CD14-positive monocyte (primary cell): ENCODE data around the gene PTEN. TPM values are rescaled to one million over a fixed set of nuclear protein-coding genes. Genes with fewer than 3 reads are reported as not detected.

Experiments used
- DNase-seq, 3 donors: peaks; one replicate each; pipeline ENCODE4 v3.0.0-alpha.2; 2011 to 2022
- H2AFZ ChIP-seq: 2 replicates; pipeline ENCODE4 v1.6.0; 2012; ENCODE audit warnings: mild to moderate bottlenecking, low read depth, low read length, inconsistent platforms; ENCODE audit not compliant: insufficient read depth, poor library complexity, severe bottlenecking
- H3K27ac ChIP-seq, 2 donors: 1 replicate in 1 of 2; 2 replicates in 1 of 2; pipeline ENCODE4 v1.5.1; 2012 to 2013; ENCODE audit warnings: low read length in 2 of 2, control low read depth in 1 of 2, inconsistent platforms in 1 of 2, low read depth in 1 of 2, mild to moderate bottlenecking in 1 of 2
- H3K27me3 ChIP-seq, 2 donors: one replicate each; pipeline versions ENCODE4 v1.6.0 to v1.6.1; 2011 to 2013; ENCODE audit warnings: low read length in 2 of 2; ENCODE audit not compliant: control insufficient read depth in 2 of 2, insufficient read depth in 2 of 2
- H3K36me3 ChIP-seq, 2 donors: replicated peaks in 1 of 2; 1 replicate in 1 of 2; 2 replicates in 1 of 2; pipeline versions ENCODE4 v1.5.1 to v1.6.1; 2012 to 2013; ENCODE audit warnings: low read length in 2 of 2, control low read depth in 1 of 2, inconsistent platforms in 1 of 2, mild to moderate bottlenecking in 1 of 2; ENCODE audit not compliant: insufficient read depth in 2 of 2, control insufficient read depth in 1 of 2
- H3K4me1 ChIP-seq, 2 donors: 1 replicate in 1 of 2; 2 replicates in 1 of 2; pipeline versions ENCODE4 v1.5.1 to v1.6.1; 2012 to 2013; ENCODE audit warnings: low read length in 2 of 2, control low read depth in 1 of 2, inconsistent platforms in 1 of 2, mild to moderate bottlenecking in 1 of 2, moderate library complexity in 1 of 2; ENCODE audit not compliant: insufficient read depth in 2 of 2, control insufficient read depth in 1 of 2
- H3K4me2 ChIP-seq: replicated peaks from 2 replicates; pipeline ENCODE3; 2012; ENCODE audit warnings: low read length, moderate library complexity, mild to moderate bottlenecking; ENCODE audit not compliant: poor library complexity, severe bottlenecking; ENCODE audit errors: extremely low read depth
- H3K4me3 ChIP-seq, 3 experiments: fragments of 200-600 bp in 1 of 3; sonication (generic) in 1 of 3; replicated peaks in 1 of 3; 1 replicate in 2 of 3; 2 replicates in 1 of 3; pipeline ENCODE4 v1.5.1; 2011 to 2013; ENCODE audit warnings: low read length in 3 of 3, mild to moderate bottlenecking in 3 of 3, control low read depth in 2 of 3, low read depth in 2 of 3, inconsistent platforms in 1 of 3, moderate library complexity in 1 of 3
- H3K79me2 ChIP-seq: 2 replicates; pipeline ENCODE4 v1.6.0; 2012; ENCODE audit warnings: mild to moderate bottlenecking, control low read depth, inconsistent platforms, low read length, moderate library complexity; ENCODE audit not compliant: insufficient read depth
- H3K9ac ChIP-seq: 2 replicates; pipeline ENCODE4 v1.6.0; 2017; ENCODE audit warnings: low read length, mild to moderate bottlenecking; ENCODE audit not compliant: insufficient read depth, poor library complexity, severe bottlenecking
- H3K9me3 ChIP-seq, 2 donors: replicated peaks in 1 of 2; 1 replicate in 1 of 2; 2 replicates in 1 of 2; pipeline versions ENCODE4 v1.5.1 to v1.6.1; 2012 to 2013; ENCODE audit warnings: low read length in 2 of 2, control low read depth in 1 of 2; ENCODE audit not compliant: control insufficient read depth in 1 of 2, insufficient read depth in 1 of 2
- H4K20me1 ChIP-seq: 2 replicates; pipeline ENCODE4 v1.6.0; 2012; ENCODE audit warnings: mild to moderate bottlenecking, low read length, control low read depth, moderate library complexity; ENCODE audit not compliant: insufficient read depth
- H3K27ac Mint-ChIP-seq, 7 donors: one replicate each; pipeline ENCODE4 v1.8.0; 2020; ENCODE audit warnings: mild to moderate bottlenecking in 7 of 7, mixed read lengths in 7 of 7, moderate library complexity in 6 of 7, inconsistent platforms in 2 of 7
- H3K27me3 Mint-ChIP-seq, 3 donors: one replicate each; pipeline ENCODE4 v1.8.0; 2021 to 2022; ENCODE audit warnings: low read depth in 3 of 3, mild to moderate bottlenecking in 3 of 3, mixed read lengths in 3 of 3, moderate library complexity in 3 of 3, inconsistent platforms in 1 of 3
- H3K36me3 Mint-ChIP-seq, 2 donors: one replicate each; pipeline ENCODE4 v1.8.0; 2020; ENCODE audit warnings: mixed read lengths in 2 of 2, inconsistent platforms in 1 of 2, mild to moderate bottlenecking in 1 of 2
- H3K4me1 Mint-ChIP-seq: one replicate; pipeline ENCODE4 v1.8.0; 2020; ENCODE audit warnings: mild to moderate bottlenecking, mixed read lengths
- H3K4me3 Mint-ChIP-seq, 2 donors: one replicate each; pipeline ENCODE4 v1.8.0; 2020; ENCODE audit warnings: mild to moderate bottlenecking in 2 of 2, mixed read lengths in 2 of 2, moderate library complexity in 1 of 2
- H3K9me3 Mint-ChIP-seq, 7 donors: one replicate each; pipeline ENCODE4 v1.8.0; 2020 to 2022; ENCODE audit warnings: mixed read lengths in 7 of 7, mild to moderate bottlenecking in 6 of 7, moderate library complexity in 6 of 7, inconsistent platforms in 2 of 7
- WGBS: methylation state at CpG from one replicate; pipeline ENCODE4 v1.1.5; 2013; ENCODE audit warnings: missing lambda C conversion rate; ENCODE audit not compliant: insufficient coverage; 5-methylcytosine and 5-hydroxymethylcytosine counted together
- intact Hi-C, 2 donors: fragments of 100-400 bp; cut with micrococcal nuclease; formaldehyde crosslinking; loops; one replicate each; pipeline versions ENCODE4 v1.15.0 to v1.15.1; 2023
- polyA plus RNA-seq, 3 donors: library from polyadenylated mRNA; depleted of rRNA in 1 of 3; unstranded in 2 of 3; stranded (reverse) in 1 of 3; fragments of 300-500 nt in 2 of 3; fragments of >200 nt in 1 of 3; fragmentation: Illumina TruSeq in 2 of 3; gene quantifications; 1 replicate in 2 of 3; 2 replicates in 1 of 3; pipeline ENCODE4 v1.2.3, GENCODE V29; 2012 to 2021
- TF ChIP-seq, protein P1 (sequence below): fragments of 200-600 bp; IDR thresholded peaks from one replicate; pipeline ENCODE4 v1.8.0; 2022; ENCODE audit warnings: antibody characterized with exemption, mild to moderate bottlenecking

PTEN gene
- polyA plus RNA-seq, 3 donors: 30.5 to 57.6 (median 37.7) TPM

- no peaks in the 10 kb centered on the region for H3K27me3 Mint-ChIP-seq
- peaks cover 0 to 1% of the 10 kb centered on the region in 2 donors for H3K36me3 Mint-ChIP-seq
- Histone ChIP-seq H4K20me1 (no peaks in the 10 kb centered on the region), H3K27ac (no peak overlapping the region), H3K36me3 (no peaks in the 10 kb centered on the region), H3K4me3 (no peak overlapping the region), H3K79me2 (no peaks in the 10 kb centered on the region), H3K9ac (no peak overlapping the region), H3K27me3 (no peaks in the 10 kb centered on the region), H3K4me1 (peaks cover 0 to 3% of the 10 kb centered on the region in 2 donors), H3K4me2 (no peak overlapping the region), H2AFZ (no peak overlapping the region), H3K9me3 (no peaks in the 10 kb centered on the region)
- H3K9me3 Mint-ChIP-seq: peaks cover 0 to 2% (median 0%) of the 10 kb centered on the region in 7 donors
- no peak overlapping the region for H3K4me3 Mint-ChIP-seq
- no peak for DNase-seq
- no CpG with 5 or more reads among the region's 2 CpGs for WGBS
- H3K4me1 Mint-ChIP-seq: peaks cover 6% of the 10 kb centered on the region
- H3K27ac Mint-ChIP-seq: no peak overlapping the region
- intact Hi-C loops: no loop called here
- TF ChIP-seq, protein P1, sequence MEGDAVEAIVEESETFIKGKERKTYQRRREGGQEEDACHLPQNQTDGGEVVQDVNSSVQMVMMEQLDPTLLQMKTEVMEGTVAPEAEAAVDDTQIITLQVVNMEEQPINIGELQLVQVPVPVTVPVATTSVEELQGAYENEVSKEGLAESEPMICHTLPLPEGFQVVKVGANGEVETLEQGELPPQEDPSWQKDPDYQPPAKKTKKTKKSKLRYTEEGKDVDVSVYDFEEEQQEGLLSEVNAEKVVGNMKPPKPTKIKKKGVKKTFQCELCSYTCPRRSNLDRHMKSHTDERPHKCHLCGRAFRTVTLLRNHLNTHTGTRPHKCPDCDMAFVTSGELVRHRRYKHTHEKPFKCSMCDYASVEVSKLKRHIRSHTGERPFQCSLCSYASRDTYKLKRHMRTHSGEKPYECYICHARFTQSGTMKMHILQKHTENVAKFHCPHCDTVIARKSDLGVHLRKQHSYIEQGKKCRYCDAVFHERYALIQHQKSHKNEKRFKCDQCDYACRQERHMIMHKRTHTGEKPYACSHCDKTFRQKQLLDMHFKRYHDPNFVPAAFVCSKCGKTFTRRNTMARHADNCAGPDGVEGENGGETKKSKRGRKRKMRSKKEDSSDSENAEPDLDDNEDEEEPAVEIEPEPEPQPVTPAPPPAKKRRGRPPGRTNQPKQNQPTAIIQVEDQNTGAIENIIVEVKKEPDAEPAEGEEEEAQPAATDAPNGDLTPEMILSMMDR: no peak
These were observed 123.8 kb downstream of the PTEN start for GRCh38 chr10:87987206-87987605.

- Histone ChIP-seq H3K27ac (no peak overlapping the region), H3K79me2 (no peaks in the 10 kb centered on the region), H3K27me3 (no peaks in the 10 kb centered on the region), H2AFZ (no peak overlapping the region), H3K36me3 (no peaks in the 10 kb centered on the region), H4K20me1 (no peaks in the 10 kb centered on the region), H3K4me3 (no peak overlapping the region), H3K9ac (no peak overlapping the region), H3K4me1 (no peaks in the 10 kb centered on the region), H3K9me3 (no peaks in the 10 kb centered on the region), H3K4me2 (no peak overlapping the region)
- intact Hi-C loops: no loop called here
- H3K27me3 Mint-ChIP-seq: peaks cover 0 to 1% (median 0%) of the 10 kb centered on the region in 3 donors
- no peak overlapping the region for H3K27ac Mint-ChIP-seq
- WGBS: 100% methylated on average over 4 of the region's 5 CpGs
- H3K4me3 Mint-ChIP-seq: no peak overlapping the region
- H3K9me3 Mint-ChIP-seq: peaks cover 0 to 2% (median 0%) of the 10 kb centered on the region in 7 donors
- DNase-seq: no peak
- TF ChIP-seq, protein P1: no peak
- H3K36me3 Mint-ChIP-seq: no peaks in the 10 kb centered on the region
- H3K4me1 Mint-ChIP-seq: peaks cover 6% of the 10 kb centered on the region
These were observed 128.5 kb downstream of the PTEN start for GRCh38 chr10:87991946-87992345.
